Skeletal muscle tissue (tissue), 4 donors: Measurements from ENCODE around the gene EPHB3. TPM values are rescaled to one million over a fixed set of nuclear protein-coding genes. Genes with fewer than 3 reads are reported as not detected.

Source experiments
- H3K27ac ChIP-seq: one replicate; pipeline ENCODE4 v1.7.0; 2013; ENCODE audit warnings: mild to moderate bottlenecking, low read depth, low read length, inconsistent platforms
- H3K27me3 ChIP-seq, 3 donors: one replicate each; pipeline ENCODE4 v1.7.0; 2013; ENCODE audit warnings: low read length in 3 of 3; ENCODE audit not compliant: control insufficient read depth in 3 of 3, insufficient read depth in 3 of 3
- H3K36me3 ChIP-seq, 3 donors: one replicate each; pipeline ENCODE4 v1.7.0; 2013; ENCODE audit warnings: low read length in 3 of 3; ENCODE audit not compliant: control insufficient read depth in 3 of 3, insufficient read depth in 3 of 3
- H3K4me1 ChIP-seq, 3 donors: one replicate each; pipeline ENCODE4 v1.7.0; 2013; ENCODE audit warnings: low read length in 3 of 3, mild to moderate bottlenecking in 3 of 3; ENCODE audit not compliant: control insufficient read depth in 3 of 3, insufficient read depth in 3 of 3
- H3K4me3 ChIP-seq, 3 donors: one replicate each; pipeline ENCODE4 v1.7.0; 2013; ENCODE audit warnings: low read length in 3 of 3
- H3K9ac ChIP-seq, 3 donors: one replicate each; pipeline ENCODE4 v1.7.0; 2013; ENCODE audit warnings: low read length in 3 of 3, mild to moderate bottlenecking in 3 of 3, moderate library complexity in 2 of 3, low read depth in 1 of 3
- H3K9me3 ChIP-seq, 3 donors: one replicate each; pipeline ENCODE4 v1.7.0; 2013; ENCODE audit warnings: low read length in 3 of 3; ENCODE audit not compliant: control insufficient read depth in 3 of 3
- total RNA-seq: library from RNA; depleted of rRNA; stranded (reverse); fragments of >200 nt; gene quantifications from one replicate; pipeline ENCODE4 v1.2.3, GENCODE V29; 2014
- donor health status: Osteomylitis.

The EPHB3 gene
- total RNA-seq, 1 donor from 2014 or later = 27.7 TPM

GRCh38 chr3:184595726-184596125 is 34.1 kb downstream of the EPHB3 start:
- Histone ChIP-seq H3K9ac (no peak overlapping the region), H3K9me3 (no peaks in the 10 kb centered on the region), H3K27ac (no peak overlapping the region), H3K4me3 (no peak overlapping the region), H3K4me1 (peaks cover 11 to 16% (median 13%) of the 10 kb centered on the region in 3 donors), H3K36me3 (no peaks in the 10 kb centered on the region), H3K27me3 (no peaks in the 10 kb centered on the region)

- H3K36me3 ChIP-seq = no peaks in the 10 kb centered on the region
- peaks cover 11 to 16% (median 13%) of the 10 kb centered on the region in 3 donors for H3K4me1 ChIP-seq
- peaks cover 0 to 4% (median 0%) of the 10 kb centered on the region in 3 donors for H3K27me3 ChIP-seq
- H3K27ac ChIP-seq = no peak overlapping the region
- H3K4me3 ChIP-seq = no peak overlapping the region
- no peaks in the 10 kb centered on the region for H3K9me3 ChIP-seq
- no peak overlapping the region for H3K9ac ChIP-seq
Observed at GRCh38 chr3:184596233-184596632, 34.6 kb downstream of the EPHB3 start.

DNA sequence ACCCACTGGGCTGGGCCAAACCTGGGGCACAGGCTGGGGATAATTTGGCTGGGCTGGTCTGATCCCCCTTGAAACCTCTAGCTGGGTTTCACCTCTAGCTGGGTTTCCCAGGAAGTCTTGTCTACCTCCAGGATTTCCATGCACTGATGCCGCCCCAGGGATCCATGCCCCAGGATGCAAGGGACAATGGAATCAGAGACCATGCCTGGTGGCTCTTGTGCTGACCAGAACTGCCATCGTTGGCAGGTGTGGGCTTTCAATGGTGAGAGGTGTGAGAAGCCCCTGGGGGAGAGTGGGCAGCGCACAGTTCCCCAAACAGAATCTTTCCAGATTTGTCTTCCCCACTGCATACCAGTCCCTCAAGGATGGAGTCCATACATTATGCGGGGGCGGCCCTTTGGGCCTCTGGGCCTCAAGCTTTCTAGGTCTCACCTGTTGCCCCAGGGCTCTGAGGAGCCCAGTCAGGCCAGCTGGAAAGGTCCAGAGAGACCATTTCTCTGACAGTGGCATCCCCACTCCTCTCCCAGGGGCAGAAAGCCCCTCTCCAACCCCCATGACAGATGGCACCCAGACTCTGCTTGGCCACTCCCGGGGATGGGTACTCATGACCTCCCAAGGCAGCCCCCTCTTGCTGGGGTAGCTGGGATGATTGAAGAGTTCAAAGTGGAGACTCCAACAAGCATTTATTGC is 35.4 kb downstream of the EPHB3 start:
- H3K9me3 ChIP-seq = no peaks in the 10 kb centered on the region
- H3K27ac ChIP-seq = no peak overlapping the region
- no peaks in the 10 kb centered on the region for H3K36me3 ChIP-seq
- H3K27me3 ChIP-seq = peaks cover 0 to 4% (median 0%) of the 10 kb centered on the region in 3 donors
- H3K4me3 ChIP-seq = no peak overlapping the region
- H3K9ac ChIP-seq = no peak overlapping the region
- peaks cover 10 to 16% (median 12%) of the 10 kb centered on the region in 3 donors for H3K4me1 ChIP-seq

GRCh38 chr3:184597829-184598573 is 36.4 kb downstream of the EPHB3 start:
- Histone ChIP-seq H3K4me1 (peaks cover 7 to 12% (median 11%) of the 10 kb centered on the region in 3 donors), H3K36me3 (no peaks in the 10 kb centered on the region), H3K27me3 (peaks cover 4 to 13% (median 6%) of the 10 kb centered on the region in 3 donors), H3K27ac (no peak overlapping the region), H3K9me3 (no peaks in the 10 kb centered on the region), H3K9ac (no peak overlapping the region), H3K4me3 (no peak overlapping the region)

GRCh38 chr3:184598574-184598927 is 37.0 kb downstream of the EPHB3 start:
- Histone ChIP-seq H3K36me3 (no peaks in the 10 kb centered on the region), H3K4me1 (peaks cover 6 to 12% (median 7%) of the 10 kb centered on the region in 3 donors), H3K4me3 (no peak overlapping the region), H3K27me3 (peaks cover 7 to 15% (median 12%) of the 10 kb centered on the region in 3 donors), H3K9ac (no peak overlapping the region), H3K27ac (no peak overlapping the region), H3K9me3 (no peaks in the 10 kb centered on the region)

DNA sequence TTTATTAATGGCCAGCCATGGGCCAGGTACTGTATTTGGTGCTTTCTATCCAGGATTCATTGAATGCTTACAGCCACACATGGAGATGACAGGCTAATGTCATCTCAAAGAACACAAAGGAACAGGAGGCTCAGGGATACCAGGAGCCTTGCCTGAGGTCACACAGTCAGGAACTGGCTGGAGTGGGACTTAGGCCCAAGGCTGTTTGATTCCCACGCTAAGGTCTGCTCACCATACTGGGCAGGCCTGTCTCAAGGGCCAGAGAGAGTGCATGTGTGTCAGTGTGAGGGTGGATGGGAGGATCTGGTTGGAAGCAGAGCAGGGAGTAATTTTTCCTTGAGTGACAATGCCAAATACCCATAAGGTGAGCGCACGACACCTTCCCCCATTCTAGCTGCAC is 37.6 kb downstream of the EPHB3 start:
- Histone ChIP-seq H3K9me3 (no peaks in the 10 kb centered on the region), H3K27me3 (peaks cover 13 to 19% (median 18%) of the 10 kb centered on the region in 3 donors), H3K9ac (no peak overlapping the region), H3K4me1 (peaks cover 7 to 16% (median 8%) of the 10 kb centered on the region in 3 donors), H3K4me3 (no peak overlapping the region), H3K27ac (no peak overlapping the region), H3K36me3 (no peaks in the 10 kb centered on the region)

DNA sequence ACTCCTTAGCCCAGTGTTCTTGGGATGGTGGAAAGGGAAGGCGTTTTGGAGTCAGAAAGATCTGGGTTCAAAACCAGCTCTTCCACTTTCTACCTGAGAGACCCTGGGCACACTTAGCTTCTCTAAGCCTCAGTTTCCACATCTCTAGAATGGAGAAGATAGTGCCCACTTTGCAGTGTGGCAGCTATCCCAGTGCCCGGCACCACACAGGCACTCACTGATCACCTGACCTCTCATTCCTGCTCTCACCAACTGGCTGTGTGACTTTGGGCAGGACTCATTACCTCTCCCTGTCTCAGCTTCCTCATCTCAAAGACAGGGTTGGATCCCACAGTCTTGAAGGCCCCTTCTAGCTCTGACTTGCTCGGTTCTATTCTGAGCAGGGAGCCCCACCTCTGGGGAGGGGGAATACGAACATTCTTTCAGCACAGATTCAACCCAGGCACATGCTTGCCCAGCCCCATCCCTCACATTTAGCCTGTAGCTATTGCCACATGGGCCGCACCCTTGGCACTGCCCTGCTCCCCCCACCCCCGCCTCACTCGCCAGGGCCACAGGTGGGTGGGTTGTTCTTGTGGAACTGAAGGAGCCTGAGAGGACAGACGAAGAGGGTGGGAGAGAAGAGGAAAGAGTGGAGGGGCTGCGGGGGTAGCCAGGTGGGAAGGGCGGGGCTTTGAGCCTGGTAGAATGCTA is 39.2 kb downstream of the EPHB3 start:
- H3K27me3 ChIP-seq = peaks cover 14 to 26% (median 21%) of the 10 kb centered on the region in 3 donors
- no peak overlapping the region for H3K9ac ChIP-seq
- peaks cover 11 to 18% (median 12%) of the 10 kb centered on the region in 3 donors for H3K4me1 ChIP-seq
- no peak overlapping the region for H3K27ac ChIP-seq
- no peaks in the 10 kb centered on the region for H3K36me3 ChIP-seq
- H3K9me3 ChIP-seq = no peaks in the 10 kb centered on the region
- no peak overlapping the region for H3K4me3 ChIP-seq

- Histone ChIP-seq H3K27me3 (peaks cover 14 to 30% (median 21%) of the 10 kb centered on the region in 3 donors), H3K4me3 (no peak overlapping the region), H3K4me1 (peaks cover 11 to 18% (median 12%) of the 10 kb centered on the region in 3 donors), H3K36me3 (no peaks in the 10 kb centered on the region), H3K27ac (no peak overlapping the region), H3K9ac (no peak overlapping the region), H3K9me3 (no peaks in the 10 kb centered on the region)
Observed at GRCh38 chr3:184601576-184602371, 40.2 kb downstream of the EPHB3 start.

GRCh38 chr3:184602372-184603150 is 41.0 kb downstream of the EPHB3 start:
- H3K9me3 ChIP-seq = no peaks in the 10 kb centered on the region
- H3K36me3 ChIP-seq = no peaks in the 10 kb centered on the region
- H3K27me3 ChIP-seq = peaks cover 14 to 30% (median 21%) of the 10 kb centered on the region in 3 donors
- H3K4me1 ChIP-seq = peaks cover 11 to 18% (median 12%) of the 10 kb centered on the region in 3 donors
- H3K9ac ChIP-seq = peak overlapping the region in 2 of 3 donors; percentile 6 to 33
- H3K4me3 ChIP-seq = no peak overlapping the region
- peak overlapping the region; percentile 17 for H3K27ac ChIP-seq
